Stimulated activated CD4-positive, alpha-beta T cell treated with anti-CD3 and anti-CD28 coated beads, Interleukin-4, amount 100 ng/mL, for 4 hours (primary cell): ENCODE results near the gene PIGX.
"Not testable (repeated sequence)": the region's sequence is repeated elsewhere in the genome, so short reads cannot be mapped to it uniquely, and the experiment has no call there.

Experiments
- DNase-seq, 2 experiments: peaks; one replicate each; pipeline ENCODE4 v3.0.0-alpha.2; 2020

The PIGX gene

GRCh38 chr3:196706731-196707130 lies 5.4 kb upstream of the PIGX start:
- DNase-seq, result no peak

- no peak for DNase-seq
Measured at GRCh38 chr3:196707566-196707965, 4.6 kb upstream of the PIGX start.

GRCh38 chr3:196708467-196708866 lies 3.7 kb upstream of the PIGX start:
- no peak for DNase-seq

- peak; percentile 69 to 72 for DNase-seq
Measured at GRCh38 chr3:196712514-196713413, 587 bp downstream of the PIGX start.

- DNase-seq, result not testable (repeated sequence)
Measured at GRCh38 chr3:196717162-196717561, 5.0 kb downstream of the PIGX start.

GRCh38 chr3:196721097-196721496 lies 8.9 kb downstream of the PIGX start:
- no peak for DNase-seq

- DNase-seq, result peak in 1 of 2 experiments; percentile 24
Measured at GRCh38 chr3:196726788-196727675, 14.9 kb downstream of the PIGX start.

- DNase-seq, result no peak
Measured at GRCh38 chr3:196735751-196736150, 23.6 kb downstream of the PIGX start.

GRCh38 chr3:196736670-196737374 lies 24.6 kb downstream of the PIGX start:
- no peak for DNase-seq

GRCh38 chr3:196737655-196738054 lies 25.5 kb downstream of the PIGX start:
- DNase-seq, result no peak

GRCh38 chr3:196739671-196740480 lies 27.7 kb downstream of the PIGX start, which contains the start of gene PAK2:
Gene PAK2, plus strand, starts transcription at chr3:196739857. Its CDS starts 42,790 bp downstream, at chr3:196782647.
- DNase-seq, result peak; percentile 91 to 93

GRCh38 chr3:196740481-196741248 lies 28.5 kb downstream of the PIGX start:
- peak in 1 of 2 experiments; percentile 48 for DNase-seq

- no peak for DNase-seq
Measured at GRCh38 chr3:196741249-196741889, 29.2 kb downstream of the PIGX start.

GRCh38 chr3:196743569-196743968 lies 31.4 kb downstream of the PIGX start:
- not testable (repeated sequence) for DNase-seq

- DNase-seq, result no peak
Measured at GRCh38 chr3:196749125-196749524, 36.9 kb downstream of the PIGX start.

- no peak for DNase-seq
Measured at GRCh38 chr3:196753201-196753600, 41.0 kb downstream of the PIGX start.

- DNase-seq, result no peak
Measured at GRCh38 chr3:196754091-196754981, 42.2 kb downstream of the PIGX start.

GRCh38 chr3:196756732-196757131 lies 44.6 kb downstream of the PIGX start:
- DNase-seq, result no peak
